B cell (primary cell): ENCODE data around the gene FOXJ1.

Source experiments
- EZH2 ChIP-seq: IDR thresholded peaks from 2 replicates; pipeline ENCODE4 v1.6.1; 2012; ENCODE audit warnings: borderline replicate concordance, low read depth, mild to moderate bottlenecking, moderate library complexity, low read length; ENCODE audit not compliant: insufficient read depth, poor library complexity, severe bottlenecking
- TF ChIP-seq, protein P1 (sequence below): fragments of 200-600 bp; IDR thresholded peaks from one replicate; pipeline ENCODE4 v1.8.0; 2022; ENCODE audit warnings: antibody characterized with exemption, mild to moderate bottlenecking

DNA sequence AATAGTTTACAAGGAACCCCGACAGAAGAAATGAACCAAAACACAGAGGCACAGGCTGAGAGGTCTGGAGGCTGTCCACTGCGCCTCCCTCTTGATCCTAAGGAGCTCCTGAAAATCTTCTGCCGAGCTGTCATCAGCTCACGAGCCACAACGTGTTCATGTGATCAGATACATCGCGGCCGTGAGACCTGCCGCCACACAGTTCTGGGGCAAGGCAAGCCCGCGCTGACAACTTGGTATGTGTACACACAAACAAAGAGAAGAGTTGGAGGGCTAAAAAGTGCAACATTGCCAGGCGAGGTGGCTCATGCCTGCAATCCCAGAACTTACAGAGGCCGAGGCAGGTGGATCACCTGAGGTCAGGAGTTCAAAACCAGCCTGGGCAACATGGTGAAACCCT lies 45.1 kb downstream of the FOXJ1 start:
- TF ChIP-seq, protein P1, sequence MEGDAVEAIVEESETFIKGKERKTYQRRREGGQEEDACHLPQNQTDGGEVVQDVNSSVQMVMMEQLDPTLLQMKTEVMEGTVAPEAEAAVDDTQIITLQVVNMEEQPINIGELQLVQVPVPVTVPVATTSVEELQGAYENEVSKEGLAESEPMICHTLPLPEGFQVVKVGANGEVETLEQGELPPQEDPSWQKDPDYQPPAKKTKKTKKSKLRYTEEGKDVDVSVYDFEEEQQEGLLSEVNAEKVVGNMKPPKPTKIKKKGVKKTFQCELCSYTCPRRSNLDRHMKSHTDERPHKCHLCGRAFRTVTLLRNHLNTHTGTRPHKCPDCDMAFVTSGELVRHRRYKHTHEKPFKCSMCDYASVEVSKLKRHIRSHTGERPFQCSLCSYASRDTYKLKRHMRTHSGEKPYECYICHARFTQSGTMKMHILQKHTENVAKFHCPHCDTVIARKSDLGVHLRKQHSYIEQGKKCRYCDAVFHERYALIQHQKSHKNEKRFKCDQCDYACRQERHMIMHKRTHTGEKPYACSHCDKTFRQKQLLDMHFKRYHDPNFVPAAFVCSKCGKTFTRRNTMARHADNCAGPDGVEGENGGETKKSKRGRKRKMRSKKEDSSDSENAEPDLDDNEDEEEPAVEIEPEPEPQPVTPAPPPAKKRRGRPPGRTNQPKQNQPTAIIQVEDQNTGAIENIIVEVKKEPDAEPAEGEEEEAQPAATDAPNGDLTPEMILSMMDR, result no peak
- no peak for TF ChIP-seq EZH2
